GM18498 (cell line): ENCODE measurements around the gene LDAH.
"Not testable (repeated sequence)": the region's sequence is repeated elsewhere in the genome, so short reads cannot be mapped to it uniquely, and the experiment has no call there.

Experiments
- ATAC-seq: cut with Tn5 transposase; IDR thresholded peaks from one replicate; pipeline ENCODE4 v1.9.1; 2021; ENCODE audit warnings: mild to moderate bottlenecking, moderate library complexity; ENCODE audit not compliant: unreplicated experiment

Gene LDAH

GRCh38 chr2:20724500-20725053, 98.3 kb downstream of the LDAH start:
- ATAC-seq = no peak

GRCh38 chr2:20723543-20723942, 99.4 kb downstream of the LDAH start:
- ATAC-seq = no peak

- ATAC-seq = no peak
These were observed 100.2 kb downstream of the LDAH start for GRCh38 chr2:20722592-20723240.

GRCh38 chr2:20717641-20718040, 105.3 kb downstream of the LDAH start:
- no peak for ATAC-seq

- ATAC-seq = not testable (repeated sequence)
These were observed 106.7 kb downstream of the LDAH start for GRCh38 chr2:20716164-20716563.

GRCh38 chr2:20714412-20714811, 108.5 kb downstream of the LDAH start:
- ATAC-seq = not testable (repeated sequence)

GRCh38 chr2:20713585-20713984, 109.3 kb downstream of the LDAH start:
- ATAC-seq = not testable (repeated sequence)

GRCh38 chr2:20711641-20712040, 111.3 kb downstream of the LDAH start:
- not testable (repeated sequence) for ATAC-seq

- ATAC-seq = no peak
These were observed 115.3 kb downstream of the LDAH start for GRCh38 chr2:20707601-20708000.

GRCh38 chr2:20706786-20707185, 116.1 kb downstream of the LDAH start:
- no peak for ATAC-seq

- ATAC-seq = no peak
These were observed 116.7 kb downstream of the LDAH start for GRCh38 chr2:20706217-20706616.

- ATAC-seq = no peak
These were observed 118.0 kb downstream of the LDAH start for GRCh38 chr2:20704886-20705285.

- ATAC-seq = no peak
These were observed 120.3 kb downstream of the LDAH start for GRCh38 chr2:20702563-20702962.

GRCh38 chr2:20698916-20699613, 123.8 kb downstream of the LDAH start:
- no peak for ATAC-seq

GRCh38 chr2:20697322-20697934, 125.5 kb downstream of the LDAH start:
- ATAC-seq = no peak

- ATAC-seq = no peak
These were observed 126.5 kb downstream of the LDAH start for GRCh38 chr2:20696366-20696765.

- no peak for ATAC-seq
These were observed 129.6 kb downstream of the LDAH start for GRCh38 chr2:20693317-20693716.

- no peak for ATAC-seq
These were observed 130.8 kb downstream of the LDAH start for GRCh38 chr2:20692081-20692480.

- no peak for ATAC-seq
These were observed 131.7 kb downstream of the LDAH start for GRCh38 chr2:20691076-20691734.

GRCh38 chr2:20689428-20690264, 133.3 kb downstream of the LDAH start:
- no peak for ATAC-seq
